ENCODE data around the gene MARCHF4. TPM values are rescaled to one million over a fixed set of nuclear protein-coding genes. Genes with fewer than 3 reads are reported as not detected.
A peak's percentile ranks its signal among the peaks of the same experiment; 100 is the strongest.

MARCHF4 gene
- total RNA-seq, 1 donor from 2014 or later, result 0.09 TPM

- H3K4me1 Mint-ChIP-seq, result peaks cover 10% of the 10 kb centered on the region
These were observed 6.8 kb downstream of the MARCHF4 start for GRCh38 chr2:216365518-216365917.

GRCh38 chr2:216363221-216363620 lies 9.1 kb downstream of the MARCHF4 start:
- Mint-ChIP-seq H3K27me3 (ENCODE audit: low read depth) (peaks cover 97% of the 10 kb centered on the region), H3K27ac (no peak overlapping the region), H3K36me3 (no peaks in the 10 kb centered on the region), H3K9me3 (no peaks in the 10 kb centered on the region), H3K4me1 (peaks cover 10% of the 10 kb centered on the region), H3K4me3 (no peak overlapping the region)
- no peak for TF ChIP-seq CTCF (IDR thresholded peaks at IDR 0.05; ENCODE audit: unreplicated experiment)
- DNase-seq (ENCODE audit: low spot score in 2 of 2, unreplicated experiment in 2 of 2), result no peak

More at GRCh38 chr2:216365518-216365917, 6.8 kb downstream of the MARCHF4 start:
- no peak for DNase-seq (ENCODE audit: low spot score in 2 of 2, unreplicated experiment in 2 of 2)
- no peak for TF ChIP-seq CTCF (IDR thresholded peaks at IDR 0.05; ENCODE audit: unreplicated experiment)
- peaks cover 97% of the 10 kb centered on the region for H3K27me3 Mint-ChIP-seq (ENCODE audit: low read depth)
- no peak overlapping the region for H3K4me3 Mint-ChIP-seq
- no peaks in the 10 kb centered on the region for H3K36me3 Mint-ChIP-seq
- H3K9me3 Mint-ChIP-seq, result no peaks in the 10 kb centered on the region
- H3K27ac Mint-ChIP-seq, result no peak overlapping the region

- H3K27ac Mint-ChIP-seq, result no peak overlapping the region
- no peak overlapping the region for H3K4me3 Mint-ChIP-seq
- peaks cover 10% of the 10 kb centered on the region for H3K4me1 Mint-ChIP-seq
- DNase-seq (ENCODE audit: low spot score in 2 of 2, unreplicated experiment in 2 of 2), result peak in 1 of 2 experiments; percentile 46
- peaks cover 97% of the 10 kb centered on the region for H3K27me3 Mint-ChIP-seq (ENCODE audit: low read depth)
- TF ChIP-seq CTCF (IDR thresholded peaks at IDR 0.05; ENCODE audit: unreplicated experiment), result no peak
- no peaks in the 10 kb centered on the region for H3K9me3 Mint-ChIP-seq
- no peaks in the 10 kb centered on the region for H3K36me3 Mint-ChIP-seq
These were observed 9.6 kb downstream of the MARCHF4 start for GRCh38 chr2:216362730-216363129.

GRCh38 chr2:216355711-216356110 lies 16.6 kb downstream of the MARCHF4 start:
- no peak for DNase-seq (ENCODE audit: low spot score in 2 of 2, unreplicated experiment in 2 of 2)
- Mint-ChIP-seq H3K9me3 (no peaks in the 10 kb centered on the region), H3K27me3 (ENCODE audit: low read depth) (peaks cover 72% of the 10 kb centered on the region), H3K27ac (no peak overlapping the region), H3K36me3 (no peaks in the 10 kb centered on the region), H3K4me1 (no peaks in the 10 kb centered on the region), H3K4me3 (no peak overlapping the region)
- TF ChIP-seq CTCF (IDR thresholded peaks at IDR 0.05; ENCODE audit: unreplicated experiment), result no peak

- TF ChIP-seq CTCF (IDR thresholded peaks at IDR 0.05; ENCODE audit: unreplicated experiment), result no peak
- Mint-ChIP-seq H3K4me1 (peaks cover 2% of the 10 kb centered on the region), H3K36me3 (no peaks in the 10 kb centered on the region), H3K27me3 (ENCODE audit: low read depth) (peaks cover 58% of the 10 kb centered on the region), H3K9me3 (no peaks in the 10 kb centered on the region), H3K27ac (no peak overlapping the region), H3K4me3 (no peak overlapping the region)
- no peak for DNase-seq (ENCODE audit: low spot score in 2 of 2, unreplicated experiment in 2 of 2)
These were observed 18.0 kb downstream of the MARCHF4 start for GRCh38 chr2:216354306-216354705.
